Parathyroid adenoma (tissue), 2 donors: ENCODE data around the gene CRAMP1.

Source experiments
- H2AFZ ChIP-seq: fragments of 300-600 bp; sonication (generic); one replicate; pipeline ENCODE4 v1.7.0; 2017; ENCODE audit warnings: antibody characterized with exemption, mild to moderate bottlenecking
- H3K27ac ChIP-seq: fragments of 300-600 bp; sonication (generic); one replicate; pipeline ENCODE4 v1.7.0; 2017
- H3K27me3 ChIP-seq: fragments of 300-600 bp; sonication (generic); one replicate; pipeline ENCODE4 v1.7.0; 2017; ENCODE audit warnings: low read length; ENCODE audit not compliant: control insufficient read depth, insufficient read depth
- H3K36me3 ChIP-seq: fragments of 300-600 bp; sonication (generic); one replicate; pipeline ENCODE4 v1.7.0; 2017; ENCODE audit warnings: low read length; ENCODE audit not compliant: control insufficient read depth, insufficient read depth
- H3K4me1 ChIP-seq: fragments of 300-600 bp; sonication (generic); one replicate; pipeline ENCODE4 v1.7.0; 2017; ENCODE audit warnings: control low read depth
- H3K4me2 ChIP-seq: fragments of 300-600 bp; sonication (generic); one replicate; pipeline ENCODE4 v1.7.0; 2017; ENCODE audit warnings: low read length
- H3K4me3 ChIP-seq: fragments of 300-600 bp; sonication (generic); one replicate; pipeline ENCODE4 v1.7.0; 2017; ENCODE audit warnings: low read depth, low read length
- H3K79me2 ChIP-seq: fragments of 300-600 bp; sonication (generic); one replicate; pipeline ENCODE4 v1.7.0; 2017; ENCODE audit warnings: control low read depth
- H3K9ac ChIP-seq: fragments of 300-600 bp; sonication (generic); one replicate; pipeline ENCODE4 v1.7.0; 2017; ENCODE audit warnings: mild to moderate bottlenecking
- H3K9me3 ChIP-seq: fragments of 300-600 bp; sonication (generic); one replicate; pipeline ENCODE4 v1.7.0; 2017; ENCODE audit warnings: low read length; ENCODE audit not compliant: control insufficient read depth
- TF ChIP-seq, protein P1 (sequence below): fragments of 300-600 bp; sonication (generic); IDR thresholded peaks from one replicate; pipeline ENCODE4 v1.7.0; 2017; ENCODE audit warnings: antibody characterized with exemption, mild to moderate bottlenecking
- donor health status: primary hyperparathyroidism.

Gene CRAMP1

DNA sequence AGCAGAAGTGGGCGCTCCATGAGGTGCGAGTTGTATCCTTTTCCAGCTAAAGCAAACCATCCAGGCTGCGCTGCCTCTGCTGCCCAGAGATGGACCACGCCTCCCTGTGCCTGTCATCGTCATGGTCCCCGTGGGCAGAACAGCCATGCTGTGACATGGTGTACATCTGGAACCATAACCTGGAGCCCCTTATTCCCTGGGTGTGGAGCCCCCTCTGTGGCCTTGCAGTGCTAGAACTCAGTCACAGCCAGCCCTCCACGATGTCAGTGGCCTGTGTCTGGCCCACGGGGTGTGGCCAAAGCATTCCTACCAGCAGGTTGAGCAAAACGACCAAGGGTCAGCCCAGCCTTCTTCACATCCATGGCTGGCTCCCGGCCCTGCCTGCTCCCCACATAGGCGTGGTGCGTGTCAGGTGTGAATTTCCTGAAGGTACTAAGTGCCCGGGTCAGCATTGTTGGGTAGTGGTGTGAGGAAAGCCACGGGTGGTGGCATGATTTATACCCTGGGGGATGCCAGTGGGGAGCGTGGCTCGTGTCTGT is 43.2 kb downstream of the CRAMP1 start:
- H2AFZ ChIP-seq: no peak overlapping the region
- no peak overlapping the region for H3K9ac ChIP-seq
- TF ChIP-seq, protein P1, sequence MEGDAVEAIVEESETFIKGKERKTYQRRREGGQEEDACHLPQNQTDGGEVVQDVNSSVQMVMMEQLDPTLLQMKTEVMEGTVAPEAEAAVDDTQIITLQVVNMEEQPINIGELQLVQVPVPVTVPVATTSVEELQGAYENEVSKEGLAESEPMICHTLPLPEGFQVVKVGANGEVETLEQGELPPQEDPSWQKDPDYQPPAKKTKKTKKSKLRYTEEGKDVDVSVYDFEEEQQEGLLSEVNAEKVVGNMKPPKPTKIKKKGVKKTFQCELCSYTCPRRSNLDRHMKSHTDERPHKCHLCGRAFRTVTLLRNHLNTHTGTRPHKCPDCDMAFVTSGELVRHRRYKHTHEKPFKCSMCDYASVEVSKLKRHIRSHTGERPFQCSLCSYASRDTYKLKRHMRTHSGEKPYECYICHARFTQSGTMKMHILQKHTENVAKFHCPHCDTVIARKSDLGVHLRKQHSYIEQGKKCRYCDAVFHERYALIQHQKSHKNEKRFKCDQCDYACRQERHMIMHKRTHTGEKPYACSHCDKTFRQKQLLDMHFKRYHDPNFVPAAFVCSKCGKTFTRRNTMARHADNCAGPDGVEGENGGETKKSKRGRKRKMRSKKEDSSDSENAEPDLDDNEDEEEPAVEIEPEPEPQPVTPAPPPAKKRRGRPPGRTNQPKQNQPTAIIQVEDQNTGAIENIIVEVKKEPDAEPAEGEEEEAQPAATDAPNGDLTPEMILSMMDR: no peak
- H3K27me3 ChIP-seq: no peaks in the 10 kb centered on the region
- H3K36me3 ChIP-seq: no peaks in the 10 kb centered on the region
- peaks cover 11% of the 10 kb centered on the region for H3K79me2 ChIP-seq
- H3K4me1 ChIP-seq: no peaks in the 10 kb centered on the region
- H3K9me3 ChIP-seq: no peaks in the 10 kb centered on the region
- no peak overlapping the region for H3K27ac ChIP-seq
- H3K4me3 ChIP-seq: no peak overlapping the region
- H3K4me2 ChIP-seq: no peak overlapping the region

DNA sequence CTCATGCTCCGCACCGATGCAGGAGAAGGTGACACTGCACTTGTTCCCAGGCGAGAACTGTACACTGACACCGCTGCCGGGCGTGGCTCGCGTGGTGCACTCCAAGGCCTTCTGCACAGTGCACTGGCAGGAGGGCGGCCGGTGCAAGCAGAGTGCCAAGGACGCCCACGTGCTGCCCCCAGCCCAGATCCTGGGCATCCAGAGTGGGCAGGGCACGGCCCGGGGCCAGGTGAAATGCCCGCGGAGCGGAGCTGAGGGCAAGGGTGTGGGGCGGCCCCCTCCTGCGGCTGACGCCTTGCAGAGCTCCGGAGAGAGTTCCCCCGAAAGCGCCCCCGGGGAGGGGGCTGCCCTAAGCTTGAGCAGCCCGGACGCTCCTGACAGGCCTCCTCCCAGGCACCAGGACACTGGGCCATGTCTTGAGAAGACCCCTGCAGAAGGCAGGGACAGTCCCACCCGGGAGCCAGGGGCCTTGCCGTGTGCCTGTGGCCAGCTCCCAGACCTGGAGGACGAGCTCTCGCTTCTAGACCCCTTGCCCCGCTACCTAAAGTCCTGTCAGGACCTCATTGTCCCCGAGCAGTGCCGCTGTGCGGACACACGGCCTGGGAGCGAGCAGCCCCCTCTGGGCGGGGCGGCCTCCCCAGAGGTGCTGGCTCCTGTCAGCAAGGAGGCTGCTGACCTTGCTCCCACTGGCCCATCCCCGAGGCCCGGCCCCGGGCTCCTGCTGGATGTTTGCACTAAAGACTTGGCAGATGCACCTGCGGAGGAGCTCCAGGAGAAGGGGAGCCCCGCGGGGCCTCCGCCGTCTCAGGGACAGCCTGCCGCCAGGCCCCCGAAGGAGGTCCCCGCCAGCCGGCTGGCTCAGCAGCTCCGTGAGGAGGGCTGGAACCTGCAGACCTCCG is 44.0 kb downstream of the CRAMP1 start:
- H3K27ac ChIP-seq: no peak overlapping the region
- H3K79me2 ChIP-seq: peaks cover 7% of the 10 kb centered on the region
- H3K4me3 ChIP-seq: no peak overlapping the region
- H3K9ac ChIP-seq: no peak overlapping the region
- no peak overlapping the region for H2AFZ ChIP-seq
- H3K4me2 ChIP-seq: no peak overlapping the region
- H3K36me3 ChIP-seq: no peaks in the 10 kb centered on the region
- TF ChIP-seq, protein P1: no peak
- no peaks in the 10 kb centered on the region for H3K9me3 ChIP-seq
- H3K27me3 ChIP-seq: no peaks in the 10 kb centered on the region
- no peaks in the 10 kb centered on the region for H3K4me1 ChIP-seq

DNA sequence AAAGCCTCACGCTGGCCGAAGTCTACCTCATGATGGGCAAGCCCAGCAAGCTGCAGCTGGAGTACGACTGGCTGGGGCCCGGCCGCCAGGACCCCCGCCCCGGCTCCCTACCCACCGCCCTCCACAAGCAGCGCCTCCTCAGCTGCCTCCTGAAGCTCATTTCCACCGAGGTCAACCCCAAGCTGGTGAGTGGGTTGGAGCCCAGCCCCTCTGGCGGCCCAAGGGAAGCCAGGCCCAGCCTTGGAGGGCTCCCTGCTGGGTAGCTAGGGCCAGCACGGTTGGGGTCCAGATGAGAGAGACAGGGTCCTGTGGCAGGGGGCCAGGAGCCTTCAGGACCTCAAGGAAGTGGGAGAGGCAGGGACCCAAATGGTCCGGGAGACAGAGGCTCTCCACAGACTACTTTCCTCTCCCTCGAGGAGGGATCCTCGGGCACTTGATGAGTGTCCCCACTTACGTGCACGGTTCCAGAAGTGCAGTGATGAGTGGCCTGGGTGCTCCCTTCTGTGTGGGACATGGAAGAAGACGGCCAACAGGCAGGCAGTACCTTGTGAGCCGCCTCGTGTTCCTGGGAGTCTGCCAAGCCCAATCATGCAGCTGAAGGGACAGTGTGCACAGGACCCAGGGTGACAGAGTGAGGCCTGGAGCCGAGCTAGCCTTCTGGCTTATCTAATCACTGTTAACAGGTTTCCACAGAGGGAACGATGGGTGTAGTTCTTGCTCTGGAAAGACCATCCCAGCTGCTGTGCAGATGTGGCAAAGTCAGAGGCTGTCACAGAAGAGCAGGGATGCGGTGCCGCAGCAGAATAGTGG is 44.9 kb downstream of the CRAMP1 start:
- H3K27ac ChIP-seq: no peak overlapping the region
- H3K4me3 ChIP-seq: no peak overlapping the region
- H3K9me3 ChIP-seq: no peaks in the 10 kb centered on the region
- H2AFZ ChIP-seq: no peak overlapping the region
- no peaks in the 10 kb centered on the region for H3K36me3 ChIP-seq
- H3K27me3 ChIP-seq: no peaks in the 10 kb centered on the region
- no peaks in the 10 kb centered on the region for H3K4me1 ChIP-seq
- H3K9ac ChIP-seq: no peak overlapping the region
- TF ChIP-seq, protein P1: no peak
- no peaks in the 10 kb centered on the region for H3K79me2 ChIP-seq
- no peak overlapping the region for H3K4me2 ChIP-seq

DNA sequence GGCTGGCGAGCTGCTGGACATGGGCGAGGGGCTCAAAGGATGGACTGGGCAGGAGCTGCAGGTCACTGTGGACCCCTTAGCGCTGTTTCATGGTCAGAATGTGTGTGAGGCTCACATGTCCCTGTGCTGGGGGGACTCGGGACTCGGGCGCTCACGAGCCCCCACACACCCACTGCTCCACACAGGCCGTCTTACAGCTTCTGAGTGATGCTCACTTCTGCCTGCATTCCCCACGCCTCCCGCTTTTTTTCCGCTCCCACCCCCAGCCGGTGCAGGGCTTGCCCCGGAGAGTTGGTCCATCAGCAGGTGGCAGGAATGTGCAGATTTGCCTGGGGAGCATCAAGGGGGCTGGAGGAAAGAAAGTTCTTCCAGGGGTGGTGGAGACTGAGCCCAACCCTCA is 45.7 kb downstream of the CRAMP1 start:
- H3K4me2 ChIP-seq: no peak overlapping the region
- no peak overlapping the region for H3K4me3 ChIP-seq
- no peak overlapping the region for H3K9ac ChIP-seq
- no peaks in the 10 kb centered on the region for H3K36me3 ChIP-seq
- H2AFZ ChIP-seq: no peak overlapping the region
- H3K27ac ChIP-seq: no peak overlapping the region
- H3K4me1 ChIP-seq: no peaks in the 10 kb centered on the region
- no peaks in the 10 kb centered on the region for H3K79me2 ChIP-seq
- H3K27me3 ChIP-seq: no peaks in the 10 kb centered on the region
- H3K9me3 ChIP-seq: no peaks in the 10 kb centered on the region
- TF ChIP-seq, protein P1: no peak
